Measurements from ENCODE around the gene PYGM. TPM values are rescaled to one million over a fixed set of nuclear protein-coding genes. Genes with fewer than 3 reads are reported as not detected.

The PYGM gene
- total and polyA plus RNA-seq, 2 experiments from 2014 or later, result 244 to 246 TPM

- Histone ChIP-seq H3K27ac (no peak overlapping the region), H3K4me1 (ENCODE audit: low read depth) (peaks cover 6% of the 10 kb centered on the region), H3K36me3 (no peaks in the 10 kb centered on the region), H3K27me3 (no peaks in the 10 kb centered on the region), H3K4me3 (no peak overlapping the region), H3K9me3 (ENCODE audit: low read depth) (no peaks in the 10 kb centered on the region)
- no peak for TF ChIP-seq CTCF (IDR thresholded peaks at IDR 0.05; ENCODE audit: low read depth, low read length)
- DNase-seq (ENCODE audit: low read depth in 1 of 2, low spot score in 1 of 2), result no peak
Observed at GRCh38 chr11:64799256-64799622, 39.5 kb upstream of the PYGM start.

GRCh38 chr11:64796757-64797541, 37.2 kb upstream of the PYGM start:
- Histone ChIP-seq H3K36me3 (no peaks in the 10 kb centered on the region), H3K27me3 (no peaks in the 10 kb centered on the region), H3K4me1 (ENCODE audit: low read depth) (no peaks in the 10 kb centered on the region), H3K27ac (no peak overlapping the region), H3K9me3 (ENCODE audit: low read depth) (no peaks in the 10 kb centered on the region), H3K4me3 (no peak overlapping the region)
- DNase-seq (ENCODE audit: low read depth in 1 of 2, low spot score in 1 of 2), result no peak
- TF ChIP-seq CTCF (IDR thresholded peaks at IDR 0.05; ENCODE audit: low read depth, low read length), result no peak

GRCh38 chr11:64796047-64796756, 36.4 kb upstream of the PYGM start:
- no peaks in the 10 kb centered on the region for H3K9me3 ChIP-seq (ENCODE audit: low read depth)
- no peaks in the 10 kb centered on the region for H3K36me3 ChIP-seq
- no peak for DNase-seq (ENCODE audit: low read depth in 1 of 2, low spot score in 1 of 2)
- H3K4me3 ChIP-seq, result no peak overlapping the region
- H3K27me3 ChIP-seq, result no peaks in the 10 kb centered on the region
- no peak for TF ChIP-seq CTCF (IDR thresholded peaks at IDR 0.05; ENCODE audit: low read depth, low read length)
- no peaks in the 10 kb centered on the region for H3K4me1 ChIP-seq (ENCODE audit: low read depth)
- H3K27ac ChIP-seq, result no peak overlapping the region

GRCh38 chr11:64794526-64794925, 34.8 kb upstream of the PYGM start:
- Histone ChIP-seq H3K4me3 (no peak overlapping the region), H3K4me1 (ENCODE audit: low read depth) (no peaks in the 10 kb centered on the region), H3K27me3 (no peaks in the 10 kb centered on the region), H3K36me3 (no peaks in the 10 kb centered on the region), H3K27ac (no peak overlapping the region), H3K9me3 (ENCODE audit: low read depth) (no peaks in the 10 kb centered on the region)
- no peak for TF ChIP-seq CTCF (IDR thresholded peaks at IDR 0.05; ENCODE audit: low read depth, low read length)
- no peak for DNase-seq (ENCODE audit: low read depth in 1 of 2, low spot score in 1 of 2)

- no peaks in the 10 kb centered on the region for H3K4me1 ChIP-seq (ENCODE audit: low read depth)
- no peak for TF ChIP-seq CTCF (IDR thresholded peaks at IDR 0.05; ENCODE audit: low read depth, low read length)
- H3K36me3 ChIP-seq, result no peaks in the 10 kb centered on the region
- no peaks in the 10 kb centered on the region for H3K9me3 ChIP-seq (ENCODE audit: low read depth)
- no peak overlapping the region for H3K27ac ChIP-seq
- H3K4me3 ChIP-seq, result no peak overlapping the region
- DNase-seq (ENCODE audit: low read depth in 1 of 2, low spot score in 1 of 2), result no peak
- no peaks in the 10 kb centered on the region for H3K27me3 ChIP-seq
Observed at GRCh38 chr11:64793271-64794160, 33.7 kb upstream of the PYGM start.

All from cardiac muscle cell (in vitro differentiated cells and primary cell).